Hepatocyte (in vitro differentiated cells): ENCODE data around the gene SBK2. TPM values are rescaled to one million over a fixed set of nuclear protein-coding genes. Genes with fewer than 3 reads are reported as not detected.
"Not testable (repeated sequence)": the region's sequence is repeated elsewhere in the genome, so short reads cannot be mapped to it uniquely, and the experiment has no call there.

ENCODE experiments used
- DNase-seq: peaks from one replicate; pipeline ENCODE4 v3.0.0-alpha.2; 2016; ENCODE audit warnings: low spot score
- H2AFZ ChIP-seq: fragments of 200-600 bp; sonication (generic); 2 replicates; pipeline ENCODE4 v1.6.0; 2016; ENCODE audit warnings: antibody characterized with exemption, mild to moderate bottlenecking
- H3K27ac ChIP-seq: fragments of 200-600 bp; sonication (generic); 2 replicates; pipeline ENCODE4 v1.5.1; 2016; ENCODE audit warnings: mild to moderate bottlenecking
- H3K27me3 ChIP-seq: fragments of 200-600 bp; sonication (generic); 2 replicates; pipeline ENCODE4 v1.6.1; 2016
- H3K36me3 ChIP-seq: fragments of 200-600 bp; sonication (generic); replicated peaks from 2 replicates; pipeline ENCODE4 v1.5.1; 2016; ENCODE audit warnings: low read depth; ENCODE audit not compliant: insufficient read depth
- H3K4me1 ChIP-seq: fragments of 200-600 bp; sonication (generic); 2 replicates; pipeline ENCODE4 v1.5.1; 2016; ENCODE audit warnings: mild to moderate bottlenecking, moderate library complexity; ENCODE audit not compliant: insufficient read depth
- H3K4me2 ChIP-seq: fragments of 200-600 bp; sonication (generic); 2 replicates; pipeline ENCODE4 v1.6.0; 2016
- H3K4me3 ChIP-seq: fragments of 200-600 bp; sonication (generic); 2 replicates; pipeline ENCODE4 v1.5.1; 2016; ENCODE audit warnings: mild to moderate bottlenecking
- H3K79me2 ChIP-seq: fragments of 200-600 bp; sonication (generic); 2 replicates; pipeline ENCODE4 v1.6.0; 2017; ENCODE audit warnings: mild to moderate bottlenecking
- H3K9me2 ChIP-seq: fragments of 200-600 bp; sonication (generic); replicated peaks from 2 replicates; pipeline ENCODE4 v1.6.0; 2017; ENCODE audit warnings: mild to moderate bottlenecking; ENCODE audit not compliant: insufficient read depth
- H3K9me3 ChIP-seq: fragments of 200-600 bp; sonication (generic); 2 replicates; pipeline ENCODE4 v1.5.1; 2016; ENCODE audit warnings: low read depth, mild to moderate bottlenecking
- H4K20me1 ChIP-seq: fragments of 200-600 bp; sonication (generic); 2 replicates; pipeline ENCODE4 v1.6.0; 2016; ENCODE audit warnings: mild to moderate bottlenecking; ENCODE audit not compliant: insufficient read depth, poor library complexity, severe bottlenecking
- CTCF ChIP-seq: fragments of 200-600 bp; sonication (generic); IDR thresholded peaks from 2 replicates; pipeline ENCODE4 v1.5.1; 2016; ENCODE audit warnings: antibody characterized with exemption, mild to moderate bottlenecking; ENCODE audit not compliant: poor library complexity
- EZH2 ChIP-seq: fragments of 200-600 bp; sonication (generic); IDR thresholded peaks from 2 replicates; pipeline ENCODE4 v1.6.1; 2016; ENCODE audit warnings: antibody characterized with exemption, mild to moderate bottlenecking, borderline replicate concordance
- EZH2phosphoT487 ChIP-seq: fragments of 200-600 bp; sonication (generic); IDR thresholded peaks from one replicate; pipeline ENCODE4 v1.6.1; 2018; ENCODE audit warnings: antibody characterized with exemption, mild to moderate bottlenecking, low read depth, moderate library complexity; ENCODE audit not compliant: unreplicated experiment, severe bottlenecking
- WGBS: methylation state at CpG from one replicate; pipeline ENCODE4 v1.1.6; 2016; ENCODE audit warnings: low lambda C conversion rate; ENCODE audit errors: missing lambda C conversion rate; 5-methylcytosine and 5-hydroxymethylcytosine counted together
- polyA plus RNA-seq: library from polyadenylated mRNA; unstranded; fragments of >200 nt; fragmentation: Nextera tagmentation; extraction: Ambion mirVana; gene quantifications from 2 replicates; pipeline ENCODE4 v1.2.1, GENCODE V29; 2016
- total RNA-seq: library from RNA; depleted of rRNA; stranded (reverse); fragments of >200 nt; gene quantifications from 2 replicates; pipeline ENCODE4 v1.2.3, GENCODE V29; 2014

SBK2 gene
- total and polyA plus RNA-seq, 2 experiments from 2014 or later: 0.30 to 0.51 TPM

DNA sequence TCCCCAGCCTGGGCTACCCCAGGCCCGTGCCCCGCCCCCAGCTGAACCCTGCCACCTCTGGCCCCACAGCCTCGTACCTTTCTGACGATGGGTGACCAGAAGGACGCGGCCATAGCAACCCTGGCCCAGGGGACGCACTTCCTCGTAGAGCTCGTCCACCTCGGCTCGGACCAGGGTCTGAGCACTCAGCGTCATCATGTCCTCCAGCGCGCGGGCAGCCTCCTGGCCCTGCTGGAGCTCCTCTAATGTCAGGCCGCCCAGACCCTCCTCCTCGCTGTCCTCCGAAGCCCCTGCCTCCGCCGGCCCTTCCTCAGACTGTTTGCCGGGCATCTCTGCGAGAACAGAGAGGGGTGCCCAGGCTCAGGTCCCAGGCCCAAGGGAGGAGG, 975 bp downstream of the SBK2 start:
- Histone ChIP-seq H3K36me3 (no peaks in the 10 kb centered on the region), H3K4me2 (no peak overlapping the region), H3K9me2 (no peaks in the 10 kb centered on the region), H3K27me3 (no peaks in the 10 kb centered on the region), H2AFZ (no peak overlapping the region), H4K20me1 (no peaks in the 10 kb centered on the region), H3K27ac (no peak overlapping the region), H3K4me1 (no peaks in the 10 kb centered on the region), H3K79me2 (no peaks in the 10 kb centered on the region), H3K9me3 (no peaks in the 10 kb centered on the region), H3K4me3 (no peak overlapping the region)
- no peak for DNase-seq
- TF ChIP-seq EZH2: no peak
- no peak for TF ChIP-seq EZH2phosphoT487
- TF ChIP-seq CTCF: no peak
- 83% methylated on average over 15 of the region's 22 CpGs for WGBS

GRCh38 chr19:55535173-55535964, 1.6 kb downstream of the SBK2 start:
- Histone ChIP-seq H3K27ac (no peak overlapping the region), H2AFZ (no peak overlapping the region), H3K9me3 (no peaks in the 10 kb centered on the region), H3K79me2 (no peaks in the 10 kb centered on the region), H3K36me3 (no peaks in the 10 kb centered on the region), H3K9me2 (no peaks in the 10 kb centered on the region), H3K4me1 (no peaks in the 10 kb centered on the region), H4K20me1 (no peaks in the 10 kb centered on the region), H3K4me3 (no peak overlapping the region), H3K27me3 (no peaks in the 10 kb centered on the region), H3K4me2 (no peak overlapping the region)
- 88% methylated on average over 12 of the region's 12 CpGs for WGBS
- no peak for DNase-seq
- TF ChIP-seq EZH2: no peak
- TF ChIP-seq CTCF: no peak

DNA sequence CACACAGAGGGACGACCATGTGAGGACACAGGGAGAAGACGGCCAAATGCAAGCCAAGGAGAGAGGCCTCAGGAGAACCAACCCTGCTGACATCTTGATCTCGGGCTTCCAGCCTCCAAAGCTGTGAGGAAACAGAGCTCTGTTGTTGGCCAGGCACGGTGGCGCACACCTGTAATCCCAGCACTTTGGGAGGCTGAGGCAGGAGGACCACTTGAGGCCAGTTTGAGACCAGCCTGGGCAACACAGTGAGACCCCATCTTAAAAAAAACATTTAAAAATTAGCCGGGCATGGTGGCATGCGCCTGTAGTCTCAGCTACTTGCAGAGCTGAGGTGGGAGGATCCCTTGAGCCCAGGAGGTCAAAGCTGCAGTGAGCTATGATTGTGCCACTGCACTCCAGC, 2.7 kb downstream of the SBK2 start:
- H2AFZ ChIP-seq: not testable (repeated sequence)

GRCh38 chr19:55530996-55531395, 5.9 kb downstream of the SBK2 start:
- TF ChIP-seq EZH2phosphoT487: no peak
- TF ChIP-seq CTCF: no peak
- TF ChIP-seq EZH2: no peak
- H3K4me2 ChIP-seq: no peak overlapping the region
- H2AFZ ChIP-seq: no peak overlapping the region
- no peak for DNase-seq
- H3K79me2 ChIP-seq: no peaks in the 10 kb centered on the region
- no peaks in the 10 kb centered on the region for H3K9me2 ChIP-seq
- peaks cover 7% of the 10 kb centered on the region for H3K4me1 ChIP-seq
- no peak overlapping the region for H3K27ac ChIP-seq
- H3K27me3 ChIP-seq: no peaks in the 10 kb centered on the region
- 94% methylated on average over 22 of the region's 26 CpGs for WGBS
- H3K4me3 ChIP-seq: no peak overlapping the region
- no peaks in the 10 kb centered on the region for H4K20me1 ChIP-seq
- no peaks in the 10 kb centered on the region for H3K36me3 ChIP-seq
- H3K9me3 ChIP-seq: no peaks in the 10 kb centered on the region

More for the DNA sequence above, 2.7 kb downstream of the SBK2 start:
- WGBS: 97% methylated on average over 7 of the region's 7 CpGs
- not testable (repeated sequence) for H3K9me2 ChIP-seq, H3K4me3 ChIP-seq, H3K79me2 ChIP-seq, DNase-seq, H3K36me3 ChIP-seq, H3K27me3 ChIP-seq, H4K20me1 ChIP-seq, H3K4me1 ChIP-seq, H3K27ac ChIP-seq, H3K9me3 ChIP-seq, H3K4me2 ChIP-seq
